ENCODE measurements around the gene MOB1A.
"Not testable (repeated sequence)": the region's sequence is repeated elsewhere in the genome, so short reads cannot be mapped to it uniquely, and the experiment has no call there.

Gene MOB1A

DNA sequence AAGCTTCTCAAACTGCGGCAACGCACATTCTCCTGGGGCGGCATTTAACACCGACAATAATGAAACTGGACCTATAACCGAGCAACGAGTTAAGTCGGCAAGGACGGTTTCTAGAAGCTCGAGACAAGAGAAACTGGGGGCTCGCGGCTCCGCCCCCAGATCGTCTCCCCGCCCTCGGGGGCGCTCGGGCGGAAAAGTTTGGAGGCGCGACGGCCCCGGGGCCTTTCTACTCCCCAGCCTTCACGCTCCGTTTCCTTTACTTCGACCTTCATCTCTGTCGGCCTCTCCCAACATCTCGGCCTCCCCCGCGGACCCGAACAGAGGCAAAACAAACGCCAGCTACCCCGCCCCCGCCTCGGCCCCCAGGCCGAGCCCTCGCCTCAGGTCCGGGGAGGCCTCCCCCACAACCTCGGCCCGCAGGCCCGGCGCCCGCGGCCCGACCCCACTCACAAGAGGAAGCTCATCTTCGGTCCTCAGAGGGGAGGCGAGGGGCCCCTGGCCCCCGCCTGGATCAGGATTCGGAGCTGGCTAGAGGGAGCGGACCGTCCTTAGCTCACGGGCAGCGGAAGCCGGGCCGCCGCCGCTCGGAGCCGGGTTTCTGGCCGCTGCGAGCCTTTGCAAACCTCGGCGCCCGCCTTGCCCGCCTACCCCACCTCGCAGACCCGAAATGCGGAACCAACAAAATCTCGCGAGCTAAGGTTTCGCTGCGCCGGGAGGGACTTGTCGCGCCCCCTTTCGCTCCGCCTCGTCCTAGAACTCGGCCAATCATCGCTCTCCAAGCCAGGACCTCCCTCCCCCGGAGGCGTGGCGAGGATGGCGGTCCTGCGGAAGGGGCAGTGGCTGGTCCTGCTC lies at the start of gene MOB1A:
Gene MOB1A (minus strand): TSS at position 669 of the 852 bp plus-strand sequence. CDS start 205 bp downstream, at position 464.
- DNase-seq (ENCODE audit: low read depth in 2 of 2): peak; percentile 95

DNA sequence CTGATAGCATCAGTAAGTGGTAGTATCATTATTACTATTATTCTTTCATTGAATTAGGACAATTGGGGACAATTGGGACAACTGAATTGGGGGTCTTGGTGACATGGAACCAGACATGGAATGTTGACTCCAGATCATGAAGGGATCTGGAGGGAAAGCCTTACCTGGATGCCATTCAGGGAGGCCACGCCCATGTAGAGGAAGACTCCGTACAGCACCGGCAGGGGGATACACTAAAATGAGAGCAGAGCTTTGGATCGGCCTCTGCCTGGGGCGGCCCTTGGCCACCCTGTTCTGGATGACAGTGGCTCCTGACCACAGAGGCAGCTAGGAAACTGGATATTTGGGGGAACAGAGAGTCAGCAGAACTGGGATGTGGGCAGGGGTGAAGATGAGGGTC lies 49.0 kb upstream of the MOB1A start:
- no peak for DNase-seq (ENCODE audit: low read depth in 2 of 2)

DNA sequence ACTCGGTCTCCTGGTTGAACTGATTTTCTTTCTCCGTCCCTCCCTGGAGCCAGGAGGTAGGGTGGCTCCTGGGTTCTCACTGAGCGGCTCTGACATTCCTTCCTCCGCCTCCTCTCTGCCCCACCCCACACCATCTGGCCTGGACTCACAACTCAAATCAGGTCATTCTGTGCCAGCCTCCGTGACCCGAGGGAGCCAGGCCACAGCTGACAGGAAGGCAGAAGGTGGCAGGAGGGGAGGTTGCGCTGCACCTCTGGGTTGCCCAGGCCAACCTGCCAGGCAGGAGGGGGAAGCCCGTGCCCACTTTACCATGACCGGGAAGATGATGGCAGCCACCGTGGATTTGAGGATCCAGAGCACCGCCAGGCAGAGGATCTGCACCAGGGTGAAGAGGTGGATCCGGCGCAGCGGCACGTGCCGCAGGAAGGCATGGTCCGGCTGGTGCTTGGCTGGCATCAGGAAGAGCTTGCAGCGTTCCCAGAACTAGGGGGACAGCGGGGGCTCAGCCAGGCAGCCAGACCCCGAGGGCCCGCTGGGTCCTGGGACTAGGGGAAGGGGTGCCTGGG lies 48.1 kb upstream of the MOB1A start:
- DNase-seq (ENCODE audit: low read depth in 2 of 2): no peak

DNA sequence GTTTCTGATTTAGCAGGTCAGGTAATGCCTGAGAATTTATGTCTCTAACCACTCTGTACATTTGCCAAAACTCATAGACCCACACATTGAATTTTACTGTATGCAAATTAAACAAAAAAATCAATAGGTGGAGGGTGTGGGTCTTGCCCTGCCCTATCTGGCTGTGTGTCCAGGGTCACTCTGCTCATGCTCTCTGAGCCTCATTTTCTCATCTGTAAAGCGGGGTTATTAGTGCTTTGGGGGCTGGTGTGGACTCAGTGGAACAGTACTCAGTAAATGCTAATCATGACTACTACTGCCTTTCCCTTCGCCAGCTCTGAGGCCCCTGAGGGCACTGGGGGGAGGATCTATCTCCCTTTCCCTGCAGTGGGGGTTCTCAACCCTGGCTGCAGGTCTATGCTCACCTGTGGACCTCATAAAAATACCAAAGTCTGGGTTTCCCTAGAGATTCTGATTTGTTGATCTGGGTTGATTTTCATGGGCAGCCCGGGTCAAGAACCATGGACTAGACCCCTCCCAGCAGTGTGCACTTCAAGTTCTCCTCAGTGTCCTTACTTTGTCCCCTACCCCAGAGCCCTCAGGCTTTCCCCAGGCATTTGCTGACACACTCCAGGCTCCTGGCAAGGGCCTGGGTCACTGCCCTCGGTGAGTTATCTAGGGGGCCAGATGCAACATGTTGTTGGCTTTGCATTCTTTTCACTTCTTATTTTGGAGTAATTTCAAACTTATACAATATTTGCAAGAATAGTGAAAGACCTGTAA lies 47.2 kb upstream of the MOB1A start:
- DNase-seq (ENCODE audit: low read depth in 2 of 2): no peak

DNA sequence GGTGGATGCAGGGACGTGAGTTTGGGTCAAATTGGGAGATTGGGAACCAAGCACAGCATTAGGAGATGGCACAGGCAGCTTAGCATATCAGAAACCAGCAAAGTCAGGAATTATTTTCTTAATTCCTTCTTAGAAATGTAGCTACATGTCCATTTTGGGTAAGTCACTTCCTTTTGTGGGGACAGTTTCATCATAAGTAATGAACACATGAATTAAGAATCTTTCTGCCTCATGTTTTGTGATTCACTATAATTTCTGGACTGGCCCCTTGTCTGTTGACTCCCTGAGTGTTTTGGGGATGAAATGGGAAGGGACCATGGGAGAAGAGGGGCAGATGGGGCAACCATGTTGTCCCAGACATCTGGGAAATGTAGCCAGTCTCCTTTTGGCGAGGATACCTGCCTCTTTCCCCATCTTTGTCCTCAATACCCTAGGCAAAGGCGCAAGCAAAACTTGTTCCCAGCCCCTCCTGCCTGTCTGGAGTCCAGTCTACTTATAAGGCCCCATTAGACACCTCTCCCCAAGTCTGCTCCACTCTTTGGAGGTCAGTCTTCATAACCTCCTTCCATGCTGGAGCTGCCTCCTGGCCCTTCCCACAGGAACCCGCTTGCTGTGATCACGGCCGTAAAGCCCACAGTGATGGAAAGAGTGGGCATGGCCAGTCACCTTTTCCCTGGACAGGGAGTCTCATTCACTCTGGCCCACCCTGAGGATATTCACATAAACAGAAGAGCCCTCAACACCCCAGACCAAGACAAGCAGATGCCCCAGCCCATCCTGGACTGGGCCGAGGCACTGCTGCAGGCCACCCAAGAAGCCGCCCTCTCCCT lies 45.5 kb upstream of the MOB1A start:
- no peak for DNase-seq (ENCODE audit: low read depth in 2 of 2)

DNA sequence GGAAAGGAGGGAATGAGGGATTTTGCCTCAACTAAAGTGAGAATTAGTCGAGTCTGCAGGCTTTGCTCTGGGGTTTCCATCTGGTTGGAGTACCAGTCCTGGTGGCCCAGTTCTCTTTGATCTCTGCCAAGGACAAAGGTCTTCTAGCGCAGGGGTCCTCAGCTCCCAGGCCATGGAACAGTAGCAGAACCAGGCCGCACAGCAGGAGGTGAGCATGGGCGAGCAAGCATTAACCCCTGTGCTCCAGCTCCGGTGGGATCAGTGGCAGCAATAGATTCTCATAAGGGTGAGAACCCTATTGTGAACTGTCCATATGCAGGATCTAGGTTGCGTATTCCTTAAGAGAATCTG lies 43.6 kb upstream of the MOB1A start:
- DNase-seq (ENCODE audit: low read depth in 2 of 2): no peak

DNA sequence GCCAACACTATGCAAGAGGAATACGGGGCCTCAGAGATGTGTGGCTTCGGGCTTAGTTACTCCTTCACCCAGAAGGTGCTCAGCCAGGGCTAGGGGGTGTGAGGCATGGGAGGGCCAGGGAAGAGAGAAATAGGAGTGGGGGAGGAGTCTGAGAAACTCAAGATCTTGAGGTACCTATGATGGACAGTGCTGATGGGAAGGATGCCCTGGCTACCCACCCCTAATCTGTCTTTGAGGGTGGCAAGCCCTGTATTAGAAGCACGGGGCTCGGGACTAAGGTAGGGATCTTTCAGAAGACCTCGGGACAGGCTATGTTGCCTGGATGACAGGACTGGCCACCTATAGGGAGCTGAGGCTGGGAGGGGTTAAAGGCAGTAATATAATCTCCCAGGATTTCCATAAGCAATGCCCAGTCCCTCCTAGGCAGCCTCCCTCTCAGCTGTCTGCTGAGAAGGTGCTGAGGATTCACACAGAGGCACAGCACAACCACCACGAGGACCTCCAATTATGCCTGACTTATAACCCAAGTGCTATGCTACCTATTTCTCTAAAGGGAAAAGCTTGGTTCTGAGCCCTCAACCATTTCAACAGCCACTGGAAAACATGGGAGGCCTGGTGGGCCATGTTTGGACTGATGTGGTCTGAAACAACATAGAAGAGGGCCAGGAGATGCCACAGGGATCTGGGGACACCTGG lies 43.1 kb upstream of the MOB1A start:
- DNase-seq (ENCODE audit: low read depth in 2 of 2): no peak

DNA sequence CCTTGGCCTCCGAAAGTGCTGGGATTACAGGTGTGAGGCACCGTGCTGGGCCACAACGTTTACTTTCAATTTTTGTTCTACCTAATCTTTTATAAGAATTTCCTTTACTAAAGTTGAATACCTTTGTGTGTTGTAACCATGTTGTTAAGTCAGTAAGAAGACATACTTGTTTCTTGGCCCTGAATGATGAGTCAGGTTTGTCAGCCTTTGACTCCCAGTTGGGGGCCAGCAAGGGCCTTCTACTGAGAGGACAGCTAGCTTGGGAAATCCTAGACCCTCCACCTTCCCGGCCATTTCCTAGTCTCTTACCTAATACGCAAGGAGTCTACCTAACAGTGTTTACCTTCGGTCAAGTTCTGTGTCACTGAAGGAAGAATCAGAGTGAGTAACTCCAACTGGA lies 42.4 kb upstream of the MOB1A start:
- DNase-seq (ENCODE audit: low read depth in 2 of 2): no peak

DNA sequence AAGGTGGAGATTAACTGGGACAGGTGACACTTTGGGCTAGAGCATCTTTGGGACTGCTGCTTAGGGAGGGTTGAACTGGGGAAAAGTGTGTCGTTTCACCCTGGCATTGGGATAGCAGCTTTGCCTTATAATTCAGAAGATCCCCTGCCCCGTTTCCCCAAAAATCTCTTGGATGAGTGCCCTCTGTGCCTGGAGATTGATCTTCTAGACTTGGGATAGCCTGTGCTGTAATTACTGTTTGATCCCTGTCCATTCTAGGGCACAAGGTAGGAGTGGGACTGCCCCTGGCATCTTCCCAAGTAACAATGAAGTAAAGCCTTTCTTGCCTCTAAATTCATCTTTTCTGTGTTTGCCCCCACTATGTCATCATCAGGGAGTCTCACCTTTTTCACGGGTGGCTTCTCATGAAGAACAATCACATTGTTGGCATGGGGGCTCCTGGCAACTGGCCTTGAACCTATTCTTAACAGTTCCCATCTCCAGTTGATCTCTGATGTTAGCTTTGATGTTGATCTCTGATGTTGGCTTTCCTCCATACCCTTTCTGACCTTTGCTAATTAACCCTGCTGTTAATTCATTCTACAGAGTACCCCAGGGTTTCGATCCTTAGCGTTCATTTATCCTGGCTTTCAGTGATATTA lies 41.3 kb upstream of the MOB1A start:
- DNase-seq (ENCODE audit: low read depth in 2 of 2): no peak

DNA sequence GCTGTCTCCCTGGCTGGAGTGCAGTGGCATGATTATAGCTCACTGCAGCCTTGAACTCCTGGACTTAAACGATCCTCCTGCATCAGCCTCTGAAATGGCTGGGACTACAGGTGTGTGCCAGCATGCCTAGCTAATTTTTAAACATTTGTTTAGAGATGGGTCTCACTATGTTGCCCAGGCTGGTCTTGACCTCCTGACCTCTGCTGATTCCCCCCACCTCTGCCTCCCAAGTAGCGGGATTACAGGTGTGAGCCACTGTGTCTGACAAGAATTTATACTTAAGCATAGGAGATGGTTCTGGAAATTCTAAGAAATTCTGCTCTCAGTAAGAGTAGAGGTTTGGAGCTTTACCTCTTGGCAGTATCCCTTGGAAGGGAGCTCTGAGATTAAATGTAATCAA lies 38.0 kb upstream of the MOB1A start:
- no peak for DNase-seq (ENCODE audit: low read depth in 2 of 2)

DNA sequence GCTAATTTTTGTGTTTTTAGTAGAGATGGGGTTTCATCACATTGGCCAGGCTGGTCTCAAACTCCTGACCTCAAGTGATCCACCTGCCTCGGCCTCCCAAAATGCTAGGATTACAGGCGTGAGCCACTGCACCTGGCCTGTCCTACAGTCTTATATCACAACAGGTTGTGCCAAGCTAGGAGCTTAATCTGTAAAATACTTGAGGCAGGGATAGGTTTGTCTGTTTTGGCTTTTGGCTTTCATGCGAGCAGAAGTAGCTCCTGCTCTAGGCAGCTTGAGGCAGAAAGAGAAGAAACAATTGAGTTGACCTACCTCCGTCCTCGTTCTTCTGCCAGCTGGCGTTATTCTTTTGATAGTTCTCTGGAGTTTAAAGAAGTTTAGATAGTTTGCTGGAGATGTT lies 37.1 kb upstream of the MOB1A start:
- not testable (repeated sequence) for DNase-seq (ENCODE audit: low read depth in 2 of 2)

DNA sequence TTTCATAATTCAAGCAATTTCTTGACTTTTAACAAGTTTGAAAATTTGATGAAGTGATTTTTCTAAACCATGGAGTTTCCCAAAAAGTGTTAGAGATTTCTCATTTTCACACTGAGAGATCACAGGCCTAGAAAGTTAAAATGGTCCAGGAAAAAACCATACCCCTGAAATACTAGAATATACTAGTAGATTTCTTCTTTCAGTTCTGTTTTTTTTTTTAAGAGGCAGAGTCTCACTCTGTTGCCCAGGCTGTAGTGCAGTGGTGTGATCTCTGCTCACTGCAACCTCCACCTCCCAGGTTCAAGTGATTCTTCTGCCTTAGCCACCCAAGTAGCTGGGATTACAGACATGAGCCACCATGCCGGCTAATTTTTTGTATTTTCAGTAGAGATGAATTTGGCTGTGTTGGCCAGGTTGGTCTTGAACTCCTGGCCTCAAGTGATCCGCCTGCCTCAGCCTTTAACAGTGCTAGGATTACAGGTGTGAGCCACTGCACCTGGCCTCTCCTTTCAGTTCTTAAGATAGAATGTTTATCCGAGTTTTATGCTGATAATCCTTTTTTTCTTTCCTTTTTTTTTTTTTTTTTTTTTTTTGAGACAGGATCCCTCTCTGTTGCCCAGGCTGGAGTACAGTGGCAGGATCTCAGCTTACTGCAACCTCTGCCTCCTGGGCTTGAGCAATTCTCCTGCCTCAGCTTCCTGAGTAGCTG lies 34.2 kb upstream of the MOB1A start:
- no peak for DNase-seq (ENCODE audit: low read depth in 2 of 2)

DNA sequence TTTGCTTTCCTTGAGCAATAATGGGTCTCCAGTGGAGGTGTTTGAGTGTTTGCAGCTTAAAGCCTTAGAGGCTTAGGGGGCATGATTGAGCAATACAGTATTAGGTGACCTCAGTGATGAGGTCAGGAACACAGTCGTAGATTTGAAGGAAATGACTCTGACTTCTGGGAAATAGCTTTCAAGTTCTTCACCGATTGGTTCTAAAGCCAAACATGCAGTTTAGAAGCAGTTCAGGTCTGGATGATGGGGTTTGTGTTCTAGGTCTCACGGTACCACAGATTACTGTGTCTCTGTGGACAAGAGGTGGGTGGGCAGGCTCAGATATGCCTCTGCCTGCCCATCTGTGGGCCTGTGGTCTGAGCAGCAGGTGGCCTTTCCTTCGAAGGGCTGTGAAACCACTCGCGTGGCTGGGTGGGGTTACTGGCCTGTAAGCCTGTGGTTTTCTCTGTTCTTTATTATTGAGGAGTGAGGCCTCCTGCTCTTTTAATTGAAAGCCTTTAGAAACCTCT lies 27.6 kb upstream of the MOB1A start:
- DNase-seq (ENCODE audit: low read depth in 2 of 2): no peak

DNA sequence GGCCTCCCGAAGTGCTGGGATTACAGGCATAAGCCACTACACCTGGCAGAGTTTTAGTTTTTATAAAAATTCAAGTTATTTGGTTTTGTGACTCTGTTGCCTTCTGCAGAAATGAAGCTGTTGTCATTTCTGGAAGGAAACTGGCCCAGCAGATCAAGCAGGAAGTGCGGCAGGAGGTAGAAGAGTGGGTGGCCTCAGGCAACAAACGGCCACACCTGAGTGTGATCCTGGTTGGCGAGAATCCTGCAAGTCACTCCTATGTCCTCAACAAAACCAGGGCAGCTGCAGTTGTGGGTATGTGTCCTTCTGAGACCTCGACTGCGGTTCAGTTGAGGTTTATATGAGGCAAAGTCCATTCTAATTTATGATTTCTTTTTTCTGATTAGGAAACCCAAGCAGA lies 26.9 kb upstream of the MOB1A start:
- no peak for DNase-seq (ENCODE audit: low read depth in 2 of 2)

DNA sequence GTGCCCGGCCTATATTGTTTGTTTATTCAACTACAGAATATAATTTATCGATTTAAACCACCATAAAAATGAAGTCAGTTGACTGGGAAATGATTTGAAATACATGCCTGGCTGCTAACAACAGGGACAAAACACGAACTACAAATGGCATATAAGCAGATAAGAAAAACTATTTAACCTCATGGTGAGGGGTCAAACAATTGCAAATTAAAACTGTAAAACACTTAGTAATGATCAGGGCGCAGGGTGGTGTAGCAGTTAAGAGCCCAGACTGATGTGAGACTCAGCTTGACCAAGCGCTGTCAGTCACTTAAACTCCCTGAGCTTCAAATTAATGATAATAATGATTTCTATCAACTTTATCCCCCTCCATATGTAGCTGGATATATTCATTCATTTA lies 26.4 kb upstream of the MOB1A start:
- no peak for DNase-seq (ENCODE audit: low read depth in 2 of 2)

DNA sequence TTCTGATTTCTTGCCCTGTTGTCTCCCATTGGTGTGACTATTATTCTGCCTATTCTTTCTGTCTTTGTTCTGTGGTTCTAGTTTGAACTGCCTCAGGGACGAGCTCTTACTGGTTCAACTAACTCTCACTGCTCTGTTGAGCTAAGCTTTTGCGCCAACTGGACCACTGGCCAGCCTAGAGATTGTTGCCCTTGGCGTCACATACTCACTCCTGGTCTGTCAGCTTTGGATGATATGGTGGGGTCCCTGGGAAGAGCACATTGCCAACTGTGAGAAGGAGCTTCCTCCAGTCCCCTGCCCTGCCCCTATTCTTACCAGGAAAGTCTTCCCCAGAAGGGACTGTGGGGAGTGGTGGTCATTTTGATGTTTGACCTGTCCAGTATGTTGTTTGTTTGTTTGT lies 25.8 kb upstream of the MOB1A start:
- DNase-seq (ENCODE audit: low read depth in 2 of 2): no peak

DNA sequence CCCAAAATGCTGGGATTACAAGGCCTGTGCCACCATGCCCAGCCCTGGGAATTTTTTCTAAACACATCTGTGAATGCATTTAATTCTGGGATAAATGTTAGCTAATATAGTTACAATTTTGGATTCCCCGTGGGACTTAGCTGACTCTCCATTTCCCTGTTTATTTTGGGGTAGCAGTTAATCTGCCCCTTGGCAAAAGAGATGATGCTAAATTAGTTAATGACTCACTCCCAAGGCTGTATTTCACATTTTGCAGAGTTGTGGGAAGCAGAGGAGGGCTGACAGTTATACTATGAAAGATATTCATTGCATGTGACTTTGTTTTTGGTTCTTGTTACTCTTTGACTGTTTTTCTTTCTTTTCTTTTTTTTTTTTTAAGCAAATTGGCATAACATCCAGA lies 22.9 kb upstream of the MOB1A start:
- no peak for DNase-seq (ENCODE audit: low read depth in 2 of 2)

DNA sequence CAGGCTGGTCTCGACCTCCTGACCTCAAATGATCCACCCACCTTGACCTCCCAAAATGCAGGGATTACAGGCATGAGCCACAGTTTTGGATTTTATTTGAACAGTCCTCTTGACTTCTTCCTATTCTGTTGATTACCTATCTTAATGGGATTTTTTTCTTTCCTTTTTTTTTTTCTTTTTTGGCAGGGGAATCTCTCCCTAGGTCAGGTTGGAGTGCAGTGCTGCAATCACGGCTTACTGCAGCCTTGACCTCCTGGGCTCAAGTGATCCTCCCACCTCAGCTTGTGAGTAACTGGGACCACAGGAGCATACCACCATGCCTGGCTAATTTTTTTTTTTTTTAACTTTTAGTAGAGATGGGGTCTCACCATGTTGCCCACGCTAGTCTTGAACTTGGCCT lies 22.5 kb upstream of the MOB1A start:
- DNase-seq (ENCODE audit: low read depth in 2 of 2): no peak

DNA sequence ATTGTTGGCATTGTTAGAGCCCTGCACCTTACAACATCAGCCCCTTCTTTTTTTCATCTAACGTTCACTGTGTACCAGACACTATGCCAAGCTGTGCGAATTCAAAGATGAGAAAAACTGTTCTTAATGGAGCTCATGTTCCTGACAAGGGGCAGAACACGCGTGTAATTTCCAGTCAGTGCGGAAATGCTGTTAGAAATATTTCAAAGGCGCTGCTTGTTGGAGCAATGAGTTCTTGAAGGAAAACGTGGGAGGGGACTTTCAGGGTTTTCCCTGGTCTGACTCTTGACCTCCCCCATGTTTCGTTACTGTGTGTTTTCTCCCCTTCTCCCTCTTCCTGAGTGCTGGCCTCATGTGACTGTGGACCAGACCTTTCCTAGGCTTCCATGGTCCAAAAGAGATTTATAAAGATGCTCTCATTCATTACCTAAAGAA lies 21.2 kb upstream of the MOB1A start:
- no peak for DNase-seq (ENCODE audit: low read depth in 2 of 2)

DNA sequence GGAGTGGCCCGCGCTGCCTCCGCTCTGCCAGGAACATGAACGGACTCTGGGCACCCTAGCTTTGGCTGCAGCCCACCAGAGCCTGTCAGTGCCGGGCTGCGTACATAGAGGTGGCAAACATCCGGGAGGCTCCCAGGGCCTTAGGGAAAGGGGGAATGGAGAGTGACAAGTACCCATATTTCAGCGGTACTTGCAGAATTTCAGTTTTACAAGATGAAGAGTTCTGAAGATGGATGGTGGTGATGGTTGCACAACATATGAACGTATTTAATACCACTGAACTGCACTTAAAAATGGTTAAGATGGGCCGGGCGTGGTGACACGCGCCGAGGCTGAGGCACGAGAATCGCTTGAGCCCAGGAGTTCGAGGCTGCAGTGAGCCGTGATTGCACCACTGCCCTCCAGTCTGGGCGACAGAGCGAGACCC lies 20.6 kb upstream of the MOB1A start:
- DNase-seq (ENCODE audit: low read depth in 2 of 2): no peak
